Stimulated activated CD8-positive, alpha-beta memory T cell treated with anti-CD3 and anti-CD28 coated beads, Interleukin-15, amount 100 ng/mL, for 1 hour (primary cell): ENCODE measurements around the gene RBM47.

Source experiments
- DNase-seq: peaks from one replicate; pipeline ENCODE4 v3.0.0-alpha.2; 2020; ENCODE audit warnings: low read depth

Gene RBM47

DNA sequence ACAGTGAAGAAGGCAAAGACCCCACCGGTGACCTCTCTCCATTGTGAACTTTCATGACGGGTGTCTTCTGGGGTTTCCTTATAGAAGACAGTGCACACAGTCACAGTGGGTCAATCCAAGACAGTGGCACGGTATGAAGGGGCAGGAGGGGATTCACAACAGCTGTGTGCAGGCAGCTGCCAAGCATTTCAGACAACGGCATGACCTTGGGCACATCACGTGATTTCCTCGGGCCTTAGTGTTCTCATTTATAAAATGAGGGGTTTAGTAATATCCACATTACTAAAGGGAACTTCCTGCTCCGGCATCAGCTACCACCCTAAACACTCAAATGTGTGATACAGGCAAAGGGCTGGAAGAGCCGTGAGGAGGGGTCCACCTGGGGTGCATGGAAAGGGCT is 42.9 kb downstream of the RBM47 start:
- no peak for DNase-seq

DNA sequence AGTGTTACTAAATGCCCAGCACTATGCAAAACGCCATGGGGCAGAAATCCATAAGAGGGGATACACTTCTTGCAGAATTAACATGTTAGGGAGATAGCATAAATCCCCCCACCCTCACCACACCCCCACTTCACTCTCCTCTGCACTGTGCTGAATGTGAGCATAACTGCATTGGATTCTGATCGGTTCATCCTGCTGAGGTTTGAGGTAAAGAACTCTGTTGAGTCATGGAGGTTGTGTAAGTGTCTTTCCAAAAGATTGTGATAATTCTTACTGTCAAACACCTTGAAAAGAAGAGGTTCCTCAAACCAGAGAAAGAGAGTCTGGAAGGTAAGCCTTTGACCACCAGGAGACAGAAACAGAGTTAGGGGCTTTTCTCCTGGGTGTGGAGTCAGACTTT is 43.6 kb downstream of the RBM47 start:
- no peak for DNase-seq

DNA sequence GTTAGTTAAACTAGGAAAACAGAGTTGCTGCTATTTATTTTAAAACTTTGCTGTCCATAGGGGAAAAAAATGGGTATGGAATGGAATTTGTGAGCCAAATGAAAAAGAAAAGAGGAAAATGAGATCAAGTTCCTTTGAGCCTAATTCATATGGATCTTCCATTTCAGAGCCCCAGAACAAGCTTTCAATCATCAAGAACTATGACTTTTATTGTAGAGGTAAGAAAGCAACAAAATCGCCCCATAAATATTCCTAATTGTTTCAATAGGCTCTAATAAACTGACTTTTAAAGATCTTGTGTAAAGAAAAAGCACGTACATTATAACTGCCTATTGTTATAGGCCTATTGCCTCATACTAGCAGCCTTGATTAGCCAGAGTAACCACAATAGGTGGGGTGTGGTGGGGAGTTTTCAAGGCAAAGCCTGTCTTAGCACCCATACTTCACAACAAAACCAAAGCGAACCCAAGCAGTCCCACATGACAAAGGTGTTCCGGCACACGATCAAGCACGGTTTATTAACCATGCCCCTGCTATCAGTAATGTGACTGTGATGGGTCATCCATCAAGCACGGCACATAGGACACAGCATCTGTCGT is 44.4 kb downstream of the RBM47 start:
- no peak for DNase-seq

DNA sequence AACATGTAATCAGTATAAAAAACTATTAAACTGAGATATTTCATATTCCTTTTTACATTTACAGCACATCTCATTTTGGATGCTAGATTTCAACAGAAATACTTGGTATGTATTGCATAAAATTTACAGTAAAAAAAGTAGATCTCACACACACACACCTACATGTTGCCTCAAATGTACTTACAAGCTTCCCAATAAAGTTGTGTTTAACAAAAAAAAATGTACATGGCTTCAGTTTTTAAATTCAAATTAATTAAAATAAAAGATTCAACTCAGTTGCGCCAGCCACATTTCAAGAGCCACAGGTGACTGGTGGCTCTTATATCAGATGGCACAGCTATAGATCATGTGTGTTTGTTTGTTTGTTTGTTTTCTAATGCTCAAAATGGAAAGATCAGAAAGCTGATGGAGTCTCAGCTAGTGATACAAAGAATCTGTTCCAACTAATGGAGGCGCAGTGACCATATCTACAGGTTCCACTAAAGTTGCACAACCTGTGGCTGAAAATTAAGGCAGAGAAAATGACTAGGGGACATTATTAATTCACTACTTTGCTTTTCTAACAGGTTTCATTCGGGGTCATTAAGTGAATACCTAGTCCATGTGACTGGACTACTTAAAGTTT is 45.0 kb downstream of the RBM47 start:
- no peak for DNase-seq

DNA sequence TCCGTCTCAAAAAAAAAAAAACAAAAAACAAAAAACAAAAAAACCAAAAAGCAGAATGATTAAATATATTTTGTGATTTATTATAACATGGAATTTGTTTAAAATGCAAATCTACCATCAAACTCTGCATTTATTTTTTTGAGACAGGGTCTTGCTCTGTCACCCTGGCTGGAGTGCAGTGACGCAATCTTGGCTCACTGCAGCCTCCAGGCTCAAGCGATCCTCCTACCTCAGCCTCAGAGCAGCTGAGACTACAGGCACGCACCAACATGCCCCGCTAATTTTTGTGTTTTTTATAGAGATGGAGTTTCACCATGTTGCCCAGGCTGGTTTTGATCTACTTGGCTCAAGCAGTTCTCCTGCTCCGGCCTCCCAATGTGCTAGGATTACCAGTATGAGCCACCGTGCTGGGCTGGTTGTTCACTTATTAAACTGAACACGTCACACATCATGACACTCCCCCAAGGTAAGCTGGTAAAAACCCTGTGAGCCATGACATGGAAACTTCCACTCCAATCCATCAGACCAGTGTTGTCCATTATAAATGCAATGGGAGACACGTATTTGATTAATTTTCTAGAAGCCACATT is 45.7 kb downstream of the RBM47 start:
- DNase-seq = no peak

DNA sequence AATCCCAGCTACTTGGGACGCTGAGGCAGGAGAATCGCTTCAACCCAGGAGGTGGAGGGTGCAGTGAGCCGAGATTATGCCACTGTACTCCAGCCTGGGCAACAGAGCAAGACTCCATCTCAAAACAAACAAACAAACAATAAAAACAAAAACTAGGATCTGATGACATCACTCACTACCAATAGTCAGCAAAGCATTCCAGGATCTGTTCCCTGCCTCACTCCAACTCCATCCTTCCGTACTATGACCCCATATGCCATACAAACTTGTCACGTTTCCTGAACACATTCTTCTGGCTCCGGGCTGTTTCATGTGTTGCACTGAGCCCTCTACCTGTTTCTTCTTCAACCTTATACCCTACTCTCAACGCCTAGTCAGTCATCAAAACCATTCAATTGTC is 47.3 kb downstream of the RBM47 start:
- no peak for DNase-seq

DNA sequence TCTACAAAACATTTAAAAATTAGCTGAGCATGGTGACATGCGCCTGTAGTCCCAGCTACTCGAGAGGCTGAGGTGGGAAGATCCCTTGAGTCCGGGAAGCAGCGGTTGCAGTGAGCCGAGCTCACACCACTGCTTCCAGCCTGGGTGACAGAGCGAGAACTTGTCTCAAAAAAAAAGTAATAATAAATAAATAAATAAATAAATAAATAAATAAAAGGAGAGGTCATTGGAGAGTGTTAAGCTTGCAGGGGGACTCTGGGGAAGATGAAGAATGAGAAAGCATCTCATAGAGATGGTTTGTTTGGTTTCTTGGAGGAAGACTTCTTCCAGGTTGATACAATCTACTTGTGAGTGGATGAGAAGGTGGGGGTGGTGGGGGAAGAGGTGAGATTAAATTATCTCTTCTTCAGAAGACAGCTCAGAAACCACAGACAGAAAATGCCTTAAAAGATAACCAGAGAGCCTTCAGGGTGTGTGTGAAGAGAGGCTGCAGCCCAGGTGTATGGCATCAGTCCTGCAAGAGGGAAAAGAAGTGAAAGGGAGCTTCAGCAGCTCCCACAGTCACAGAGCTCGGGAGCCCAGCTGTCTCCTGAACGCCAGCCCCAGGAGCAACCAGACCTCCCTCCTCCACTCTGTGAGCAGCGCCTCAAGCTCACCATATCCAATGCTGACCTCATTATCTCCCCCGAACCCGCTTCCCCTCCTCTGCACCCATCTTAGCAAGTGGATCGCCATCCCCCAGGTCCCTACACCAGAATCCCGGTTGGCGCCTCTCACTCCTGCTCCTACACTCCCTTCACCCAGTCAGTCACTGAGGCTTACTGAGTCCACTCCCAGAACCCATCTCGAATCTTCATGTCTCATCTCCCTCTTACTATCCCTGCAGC is 48.2 kb downstream of the RBM47 start:
- no peak for DNase-seq

DNA sequence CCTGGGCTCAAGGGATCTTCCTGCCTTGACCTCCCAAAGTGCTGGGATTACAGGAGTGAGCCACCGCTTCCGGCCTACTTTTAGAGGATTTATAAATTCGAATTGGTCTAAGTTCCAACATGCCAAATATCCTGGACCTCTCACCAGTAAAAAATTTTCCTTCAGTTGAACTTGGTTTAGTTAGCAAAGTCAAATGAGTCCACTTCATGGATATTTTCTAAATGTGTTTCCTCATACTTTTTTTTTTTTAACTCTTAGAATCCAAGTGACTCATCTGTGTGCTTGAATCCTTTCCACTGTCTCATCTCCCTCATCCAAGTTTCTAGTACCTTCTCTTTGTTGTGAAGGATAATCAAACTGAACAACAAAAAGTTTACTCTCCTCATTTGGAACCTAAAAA is 49.7 kb downstream of the RBM47 start:
- DNase-seq = no peak

DNA sequence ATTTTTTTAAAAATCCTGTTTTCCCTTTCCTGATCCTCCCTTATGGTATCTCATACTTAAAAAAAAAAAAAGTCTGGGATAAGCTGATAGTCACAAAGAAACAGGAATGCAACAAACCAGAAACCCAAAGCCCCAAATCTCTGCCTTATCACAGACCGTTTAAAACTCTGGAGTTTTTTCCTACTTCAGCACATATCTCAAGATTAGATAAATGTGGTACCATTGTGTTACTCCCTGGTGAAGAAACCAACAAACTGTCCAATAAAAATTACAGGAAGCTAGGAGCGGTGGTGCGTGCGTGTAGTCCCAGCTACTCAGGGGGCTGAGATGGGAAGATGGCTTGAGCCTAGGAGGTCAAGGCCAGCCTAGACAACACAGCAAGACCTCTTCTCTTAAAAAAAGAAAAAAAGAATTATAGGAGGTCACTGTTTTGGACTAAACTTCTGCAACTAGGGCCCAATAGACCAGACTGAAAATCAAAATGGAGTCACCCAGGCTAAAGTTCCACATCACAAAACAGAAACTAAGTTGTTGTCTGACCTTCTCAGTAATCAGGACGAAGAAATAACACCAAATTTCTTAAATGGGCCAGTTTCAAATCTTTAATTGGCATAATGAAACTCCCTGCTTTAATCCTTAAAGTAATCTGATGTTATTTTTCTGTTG is 51.9 kb downstream of the RBM47 start:
- DNase-seq = no peak

DNA sequence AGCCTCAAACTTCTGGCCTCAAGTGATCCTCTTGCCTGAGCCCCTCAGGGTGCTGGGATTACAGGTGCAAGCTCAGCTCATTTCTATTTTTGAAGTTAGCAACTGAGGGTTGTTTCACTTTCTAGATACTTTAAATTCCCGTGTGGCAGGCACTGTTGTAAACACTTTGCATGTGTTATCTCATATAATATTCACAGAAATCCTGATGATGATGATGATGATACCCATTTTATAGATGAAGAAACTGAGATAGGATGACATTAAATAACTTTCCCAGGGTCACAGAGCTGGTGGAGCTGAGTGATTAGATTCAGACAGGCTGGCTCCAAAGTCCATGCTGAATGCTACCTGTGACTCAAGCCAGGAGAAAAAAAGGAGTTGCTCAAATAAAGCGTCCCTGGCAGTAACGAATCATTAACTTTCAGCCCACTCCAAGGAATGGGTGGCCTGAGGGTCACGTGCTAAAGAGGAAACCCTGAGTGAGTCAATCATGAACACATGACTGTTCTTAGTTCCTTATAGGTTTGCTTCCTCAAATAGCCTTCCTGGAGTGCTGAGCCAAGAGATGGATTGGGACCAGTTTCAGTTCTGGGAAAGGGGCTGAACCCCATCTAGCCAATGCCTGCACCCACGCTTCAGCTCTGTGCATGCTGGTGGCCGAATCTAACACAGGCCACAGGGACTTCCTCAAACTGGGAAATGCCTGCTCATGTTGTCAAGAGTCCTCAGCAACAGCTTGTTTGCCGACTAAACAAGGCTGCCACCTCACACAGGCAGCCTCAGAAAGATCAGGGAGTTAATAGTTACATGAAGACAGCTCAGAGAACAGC is 52.8 kb downstream of the RBM47 start:
- DNase-seq = no peak

DNA sequence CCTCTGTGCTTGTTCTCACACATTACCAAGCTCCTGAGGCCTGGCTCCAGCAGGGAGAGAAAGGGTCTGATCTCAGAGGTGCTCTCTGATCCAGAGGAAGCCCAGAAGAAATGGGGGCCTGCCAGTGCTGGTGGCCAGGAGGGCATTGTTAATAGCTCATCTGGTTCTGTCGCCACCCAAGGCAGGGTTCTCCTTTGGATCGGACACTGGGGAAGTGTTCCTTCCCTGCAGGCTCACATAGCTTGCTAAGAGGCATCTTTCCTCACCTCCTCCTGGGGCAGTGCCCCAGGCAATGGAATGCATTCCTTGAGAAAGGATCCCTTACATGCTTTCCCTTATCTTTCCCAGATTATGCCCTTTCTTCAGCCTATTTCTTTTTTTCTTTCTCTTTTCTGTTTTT is 53.8 kb downstream of the RBM47 start:
- DNase-seq = no peak

DNA sequence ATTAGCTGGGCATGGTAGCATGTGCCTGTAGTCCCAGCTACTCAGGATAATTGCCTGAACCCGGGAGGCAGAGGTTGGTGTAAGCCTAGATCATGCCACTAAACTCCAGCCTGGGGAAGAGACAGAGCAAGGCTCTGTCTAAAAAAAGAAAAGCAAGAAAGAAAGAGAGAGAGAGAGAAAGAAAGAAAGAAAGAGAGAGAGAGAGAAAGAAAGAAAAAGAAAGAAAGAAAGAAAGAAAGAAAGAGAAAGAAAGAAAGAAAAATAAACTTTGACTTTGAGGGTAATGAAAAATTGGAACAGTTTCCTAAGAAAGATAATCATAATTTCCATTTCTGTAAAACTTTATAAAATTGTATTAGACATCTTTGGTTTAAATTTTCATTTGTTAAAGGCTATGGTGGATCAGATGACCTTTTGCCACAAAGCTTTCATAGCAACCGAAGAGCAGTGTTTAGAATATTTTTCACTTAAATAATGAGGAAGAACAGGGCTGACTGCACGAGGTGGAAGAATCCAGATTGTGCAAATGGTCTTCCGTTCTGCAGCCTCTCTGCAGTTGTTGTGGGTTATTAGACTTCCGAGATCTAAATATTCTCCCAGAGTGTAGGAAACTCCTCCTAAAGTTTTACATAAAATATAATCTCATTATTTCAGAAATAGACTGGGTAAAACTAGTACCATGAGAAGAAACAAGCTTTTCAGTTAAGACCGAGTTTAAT is 55.9 kb downstream of the RBM47 start:
- DNase-seq = no peak

DNA sequence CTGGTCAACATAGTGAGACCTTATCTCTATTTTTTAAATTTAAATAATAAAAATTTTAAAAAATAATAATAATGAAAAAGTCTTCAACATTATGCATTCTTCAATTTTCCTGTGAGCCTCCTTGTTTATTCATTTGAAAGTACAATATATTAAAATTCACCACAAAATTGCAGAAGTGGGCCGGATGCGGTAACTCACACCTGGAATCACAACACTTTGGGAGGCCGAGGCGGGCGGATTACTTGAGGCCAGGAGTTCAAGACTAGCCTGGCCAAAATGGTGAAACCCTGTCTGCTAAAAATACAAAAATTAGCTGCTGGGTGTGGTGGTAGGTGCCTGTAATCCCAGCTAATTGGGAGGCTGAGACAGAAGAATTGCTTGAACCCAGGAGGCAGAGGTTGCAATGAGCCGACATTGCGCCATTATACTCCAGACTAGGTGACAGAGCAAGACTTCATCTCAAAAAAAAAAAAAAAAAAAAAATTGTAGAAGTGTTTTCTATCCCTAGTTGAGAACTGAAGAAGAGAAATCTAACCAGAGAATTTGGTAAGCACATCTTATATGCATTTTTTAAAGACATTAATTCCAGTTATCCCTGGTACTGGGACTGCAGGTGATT is 56.9 kb downstream of the RBM47 start:
- no peak for DNase-seq

DNA sequence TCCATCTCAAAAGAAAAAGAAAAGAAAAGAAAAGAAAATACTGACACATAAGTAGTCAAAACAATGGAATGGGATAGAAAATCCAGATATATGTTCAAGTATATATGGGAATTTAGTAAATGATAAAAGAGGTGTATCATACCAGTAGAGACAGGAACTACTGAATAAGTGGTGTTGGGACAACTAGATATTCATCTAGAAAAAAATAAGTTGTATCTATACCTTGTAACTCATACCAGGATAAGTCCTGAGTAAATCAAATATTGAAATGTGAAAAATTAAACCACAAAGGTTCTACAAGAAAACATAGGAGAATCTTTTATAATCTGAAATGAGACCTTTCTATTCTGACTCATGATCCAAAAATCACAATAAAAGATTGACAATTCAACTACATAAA is 58.5 kb downstream of the RBM47 start:
- DNase-seq = no peak

DNA sequence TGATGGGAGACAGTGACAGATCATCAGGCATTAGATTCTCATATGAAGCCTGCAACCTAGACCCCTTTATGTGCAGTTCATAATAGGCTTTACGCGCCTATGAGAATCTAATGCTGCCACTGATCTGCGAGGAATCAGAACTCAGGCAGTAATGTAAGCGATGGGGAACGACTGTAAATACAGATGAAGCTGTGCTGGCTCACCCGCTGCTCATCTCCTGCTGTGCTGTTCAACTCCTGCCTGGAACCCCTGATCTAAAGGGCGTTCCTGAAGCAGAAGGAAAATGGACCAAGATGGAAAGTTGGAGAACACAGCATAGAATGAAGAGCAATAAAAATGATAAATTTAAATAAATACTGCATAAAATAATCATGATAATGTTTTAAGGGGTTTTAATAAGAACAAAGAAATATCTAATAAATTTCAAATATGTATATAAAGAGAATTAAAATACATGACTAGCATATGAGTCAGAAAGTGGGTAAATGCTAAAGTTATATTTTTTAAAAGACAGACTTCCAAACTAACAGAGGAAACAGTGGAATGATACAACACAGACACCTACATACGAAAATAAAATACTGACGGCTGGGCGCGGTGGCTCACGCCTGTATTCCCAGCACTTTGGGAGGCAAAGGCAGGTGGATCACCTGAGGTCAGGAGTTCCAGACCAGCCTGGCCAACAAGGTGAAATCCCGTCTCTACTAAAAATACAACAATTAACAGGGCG is 59.2 kb downstream of the RBM47 start:
- DNase-seq = no peak

DNA sequence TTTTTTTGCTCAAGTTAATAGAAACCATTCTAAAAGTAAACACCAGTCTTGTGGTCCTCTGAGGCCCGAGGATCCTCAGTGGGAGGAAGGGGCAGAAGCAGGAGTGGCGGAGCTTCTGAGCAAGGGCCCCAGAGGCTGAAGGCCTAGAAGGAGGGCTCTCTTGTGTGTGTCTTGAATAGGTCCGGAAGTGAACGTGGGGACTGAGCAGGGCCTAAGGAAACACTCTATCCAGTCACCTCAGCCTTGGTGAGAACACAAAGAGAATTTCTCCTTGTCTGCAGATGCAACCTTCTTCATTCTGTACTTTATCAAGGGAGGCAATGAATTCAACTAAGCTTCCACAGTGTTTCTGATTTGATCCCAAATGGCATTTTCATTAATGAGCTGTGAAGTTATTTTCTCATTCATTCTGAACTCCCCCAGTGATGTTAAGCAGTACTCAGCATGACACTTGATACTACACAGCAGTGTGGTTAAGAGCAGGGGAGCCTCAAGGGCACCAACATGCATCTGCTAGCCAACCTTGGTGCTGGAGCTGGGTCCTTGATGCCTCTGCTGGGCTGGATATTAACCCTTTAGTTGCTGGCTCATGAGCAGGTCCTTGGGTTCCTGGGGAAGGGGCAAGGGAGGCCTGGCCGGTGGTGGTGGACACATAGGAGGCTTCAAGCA is 64.7 kb downstream of the RBM47 start:
- DNase-seq = no peak

DNA sequence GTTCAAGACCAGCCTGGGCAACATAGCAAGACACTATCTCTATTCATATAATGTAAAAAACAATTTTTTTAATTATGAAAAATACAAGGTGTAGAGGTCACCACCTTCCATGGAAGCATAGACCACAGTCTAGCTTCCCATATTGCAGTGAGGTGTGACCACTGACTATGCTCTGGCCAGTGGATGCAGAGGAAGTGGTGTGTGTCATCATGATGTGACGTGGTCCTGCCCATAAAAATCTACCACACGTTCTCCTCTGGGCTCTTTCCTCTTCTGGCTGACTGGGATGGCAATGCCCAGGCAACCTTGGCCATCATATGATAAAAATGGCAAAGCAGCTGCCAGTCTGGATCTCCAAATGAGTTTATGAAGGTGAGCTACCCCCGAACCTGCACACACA is 65.7 kb downstream of the RBM47 start:
- no peak for DNase-seq

DNA sequence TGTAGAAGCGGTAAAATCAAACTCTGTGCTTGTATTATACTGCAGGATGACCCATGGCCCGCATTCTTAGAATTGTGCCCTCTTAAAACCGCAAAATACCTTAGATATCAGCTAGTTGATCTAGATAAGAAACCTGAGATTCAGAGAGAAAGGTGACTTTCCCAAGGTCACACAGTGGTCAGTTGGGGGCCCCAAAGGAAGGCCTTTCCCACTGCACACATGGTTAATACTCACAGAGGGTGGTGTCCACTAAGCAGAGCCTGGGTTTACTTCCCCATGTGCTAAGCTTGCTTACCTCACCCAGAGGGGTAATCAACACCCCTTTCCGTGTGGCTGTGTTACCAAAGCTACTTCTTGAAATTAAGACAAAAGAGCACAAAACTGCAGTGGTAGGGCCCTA is 66.3 kb downstream of the RBM47 start:
- no peak for DNase-seq

DNA sequence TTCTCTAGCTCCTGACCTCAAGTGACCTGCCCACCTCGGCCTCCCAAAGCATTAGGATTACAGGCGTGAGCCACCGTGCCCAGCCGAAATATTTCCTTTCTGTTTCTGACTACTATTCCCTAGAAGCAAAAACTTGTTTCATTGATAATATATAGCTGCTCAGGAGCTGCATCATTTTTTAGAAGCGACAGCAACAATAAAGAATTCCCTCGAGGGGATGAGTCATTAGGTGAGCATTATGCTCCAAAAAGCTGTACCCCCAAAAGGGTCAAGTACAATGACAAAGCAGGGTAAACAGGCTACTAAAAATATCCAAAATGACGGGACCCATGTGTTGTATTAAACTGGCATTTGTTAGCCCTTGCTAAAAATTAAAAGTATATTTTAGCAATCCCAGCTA is 67.0 kb downstream of the RBM47 start:
- no peak for DNase-seq
